Measurements from ENCODE around the gene ALDH1B1.

Gene ALDH1B1

DNA sequence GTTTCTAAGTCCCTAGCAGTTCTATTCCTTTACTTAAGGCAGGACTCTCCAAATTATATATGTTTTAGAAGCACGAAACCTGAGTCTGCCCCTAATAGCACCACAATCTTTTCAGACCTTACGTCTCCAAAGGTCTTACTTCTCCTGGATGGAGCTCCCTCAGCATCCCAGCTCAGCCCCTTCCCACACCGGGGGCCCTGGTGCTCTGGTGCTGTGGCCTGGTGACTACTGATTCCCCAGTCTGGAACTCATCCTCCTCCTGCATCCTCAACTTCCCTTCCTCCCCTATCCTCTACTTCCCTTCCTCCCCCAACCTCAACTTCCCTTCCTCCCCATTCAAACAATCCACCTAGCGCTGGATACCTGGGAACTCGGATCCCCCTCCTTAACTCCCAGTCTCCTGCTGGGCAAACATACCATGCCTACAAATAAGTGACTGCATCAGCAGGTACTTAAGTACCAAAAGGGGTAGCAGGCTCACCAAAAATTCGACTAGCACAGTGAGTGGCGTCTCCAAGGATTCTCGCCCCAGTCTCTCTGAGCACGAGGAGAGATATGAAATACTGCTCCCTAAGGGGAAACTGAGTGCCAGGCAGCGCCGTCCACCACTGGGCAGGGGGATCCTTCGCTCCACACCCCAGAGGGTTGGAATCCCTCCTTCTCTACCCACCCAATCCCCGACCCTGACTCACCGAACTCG is 30.9 kb downstream of the ALDH1B1 start:
- DNase-seq, result no peak
- in situ Hi-C loops (cut with MboI; ENCODE audit: low pct_unique_long_range_greater_than_20kb, low sequenced_read_pairs), result loop anchor here (25.0 kb wide), 1 partner anchor 264 kb away; no protein-coding TSS in a partner anchor

DNA sequence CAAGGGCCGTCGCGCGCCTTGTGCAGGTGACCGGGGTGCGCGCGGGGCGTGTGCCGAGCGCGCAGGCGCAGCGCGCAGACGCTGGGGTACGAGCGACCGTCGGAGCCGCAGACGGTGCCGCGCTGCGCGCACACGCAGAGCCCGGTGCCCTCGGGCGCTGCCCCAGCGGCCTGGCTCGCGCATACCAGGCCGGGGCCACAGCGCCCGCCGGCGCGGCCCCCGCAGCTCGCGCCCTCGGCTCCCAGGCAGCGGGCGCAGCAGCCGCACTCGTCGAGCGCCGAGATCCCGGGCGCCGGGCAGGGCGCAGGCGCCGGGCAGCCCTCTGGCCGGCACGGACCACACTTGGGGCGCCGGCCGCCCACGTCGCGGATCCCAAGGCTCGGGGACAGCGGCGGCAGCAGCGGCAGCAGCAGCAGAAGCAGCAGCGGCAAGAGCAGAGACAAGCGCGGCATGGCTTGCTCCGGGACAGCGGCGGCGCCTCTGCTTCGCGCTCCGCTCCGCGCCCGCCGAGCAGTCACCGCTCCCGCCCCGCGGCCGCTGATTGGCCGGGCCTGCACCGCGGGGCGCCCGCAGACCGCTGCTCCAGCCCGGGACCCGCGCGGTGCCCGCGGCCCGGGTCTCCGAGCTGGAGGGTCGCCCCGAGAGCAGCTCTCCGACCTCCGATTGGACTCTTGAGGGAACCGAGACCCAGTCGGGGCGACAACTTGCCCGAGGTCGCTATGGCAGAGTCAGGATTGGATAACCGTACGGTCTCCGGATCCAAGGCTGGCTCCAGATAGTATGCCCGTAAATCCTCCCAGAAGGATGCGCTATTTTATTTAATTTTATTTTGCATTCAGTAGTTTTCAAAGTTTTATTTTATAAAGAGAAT is 31.7 kb downstream of the ALDH1B1 start, which contains the start of gene IGFBPL1:
TSS of gene IGFBPL1 (minus strand) at position 482 of the 871 bp plus-strand sequence. CDS start at position 452, 30 bp downstream.
- no peak for DNase-seq
- in situ Hi-C loops (cut with MboI; ENCODE audit: low pct_unique_long_range_greater_than_20kb, low sequenced_read_pairs), result loop anchor here (25.0 kb wide), 1 partner anchor 263 kb away; no protein-coding TSS in a partner anchor

DNA sequence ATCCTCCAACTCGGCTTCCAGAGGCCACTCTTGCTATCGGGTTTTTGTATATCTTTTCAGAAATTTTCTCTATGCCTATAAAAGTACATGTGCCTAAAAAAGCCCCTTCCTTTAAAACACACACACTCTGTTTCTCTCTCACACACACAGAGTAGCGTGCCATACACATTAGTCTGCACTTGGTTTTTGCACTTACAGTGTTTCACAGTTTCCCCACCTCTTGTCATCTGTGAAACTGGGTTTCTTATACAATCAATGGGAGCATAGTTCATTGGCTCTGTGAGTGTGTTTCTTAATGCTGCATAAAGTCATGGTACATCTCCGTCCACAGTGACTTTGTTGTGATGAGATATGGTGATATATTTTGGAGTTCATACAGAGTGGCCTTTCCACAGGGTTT is 32.4 kb downstream of the ALDH1B1 start:
- no peak for DNase-seq
- in situ Hi-C loops (cut with MboI; ENCODE audit: low pct_unique_long_range_greater_than_20kb, low sequenced_read_pairs), result loop anchor here (25.0 kb wide), 1 partner anchor 262 kb away; no protein-coding TSS in a partner anchor

DNA sequence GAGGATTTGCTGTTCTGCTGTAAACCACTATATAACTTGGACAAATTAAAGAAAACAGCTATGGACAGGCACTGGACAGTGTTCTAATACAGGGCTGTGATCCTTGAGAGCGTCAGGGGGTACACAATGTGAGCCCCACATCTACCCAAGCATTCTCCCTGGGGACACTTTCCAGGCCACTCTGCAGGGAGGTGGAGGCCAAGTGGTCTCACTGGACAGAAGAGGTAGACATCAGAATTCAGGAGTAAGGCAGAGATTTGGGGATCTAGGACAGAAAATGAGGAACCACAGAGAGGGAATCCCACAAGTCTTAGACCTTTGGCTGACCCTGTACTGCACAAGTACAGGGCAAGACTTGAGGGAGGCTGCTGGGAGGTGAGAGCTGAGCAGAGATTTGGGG is 35.6 kb downstream of the ALDH1B1 start:
- DNase-seq, result no peak
- in situ Hi-C loops (cut with MboI; ENCODE audit: low pct_unique_long_range_greater_than_20kb, low sequenced_read_pairs), result no loop called here

DNA sequence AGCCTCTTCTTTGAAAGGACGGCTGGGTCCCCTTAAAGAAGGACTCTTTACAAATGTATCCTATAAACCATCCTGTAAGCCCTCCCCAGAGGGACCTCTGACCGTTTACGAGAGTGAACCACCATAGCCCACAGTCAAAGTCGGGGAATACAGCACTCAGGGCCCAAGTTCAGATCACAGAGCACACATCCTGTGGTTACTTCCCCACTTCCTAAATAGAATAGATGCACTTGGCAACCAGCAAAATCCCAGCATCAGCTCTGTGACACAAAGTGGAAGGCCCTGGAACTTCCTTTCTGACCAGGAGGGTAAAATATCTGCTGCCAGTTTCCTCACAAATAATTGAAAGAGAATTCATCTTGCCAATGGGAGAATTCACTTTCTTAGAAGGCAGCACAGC is 38.6 kb downstream of the ALDH1B1 start:
- in situ Hi-C loops (cut with MboI; ENCODE audit: low pct_unique_long_range_greater_than_20kb, low sequenced_read_pairs), result no loop called here
- peak; percentile 29 for DNase-seq

DNA sequence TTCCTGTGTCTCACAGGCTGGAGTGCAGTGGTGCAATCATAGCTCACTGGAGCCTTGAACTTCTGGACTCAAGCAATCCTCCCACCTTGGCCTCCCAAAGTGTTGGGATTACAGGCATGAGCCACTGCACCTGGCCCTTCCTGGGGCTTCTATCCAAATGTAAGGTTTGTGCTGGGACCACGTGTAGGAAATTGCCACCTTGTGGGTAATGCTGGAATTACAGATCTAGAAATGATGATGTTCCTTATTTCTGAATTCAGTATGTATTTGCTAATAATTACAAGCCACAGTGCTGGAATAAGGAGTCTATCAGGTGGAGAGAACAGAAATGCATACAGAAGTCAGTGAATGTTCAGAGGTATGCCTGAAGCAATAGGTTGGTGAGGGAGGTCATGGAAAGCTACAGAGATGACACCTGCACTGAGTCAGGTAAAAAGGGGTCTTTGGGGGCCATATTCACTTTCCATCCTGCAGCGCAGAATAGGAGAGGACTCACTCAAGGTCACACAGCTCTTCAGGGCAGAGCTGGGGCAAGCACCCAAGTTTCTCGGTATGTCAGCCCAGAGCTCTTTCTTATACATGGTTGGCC is 40.5 kb downstream of the ALDH1B1 start:
- in situ Hi-C loops (cut with MboI; ENCODE audit: low pct_unique_long_range_greater_than_20kb, low sequenced_read_pairs), result no loop called here
- peak; percentile 49 for DNase-seq

DNA sequence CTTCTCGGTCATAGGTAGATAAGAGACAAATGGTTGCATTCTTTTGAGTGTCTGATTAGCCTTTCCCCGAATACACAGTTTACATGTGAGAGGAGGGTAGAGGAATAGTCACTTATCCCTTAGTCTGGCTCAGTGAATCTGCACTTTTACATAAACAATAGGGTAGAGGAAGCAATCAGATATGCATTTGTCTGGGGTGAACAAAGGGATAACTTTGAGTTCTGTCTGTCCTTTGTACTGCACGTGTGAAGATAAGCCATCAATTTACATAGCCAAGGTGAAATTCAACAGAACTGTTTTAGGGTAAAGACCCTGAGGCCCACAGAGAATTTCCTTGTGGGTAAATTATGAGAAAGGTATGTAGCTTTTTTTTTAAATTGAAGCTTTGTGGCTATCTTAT is 41.9 kb downstream of the ALDH1B1 start:
- in situ Hi-C loops (cut with MboI; ENCODE audit: low pct_unique_long_range_greater_than_20kb, low sequenced_read_pairs), result no loop called here
- DNase-seq, result no peak

DNA sequence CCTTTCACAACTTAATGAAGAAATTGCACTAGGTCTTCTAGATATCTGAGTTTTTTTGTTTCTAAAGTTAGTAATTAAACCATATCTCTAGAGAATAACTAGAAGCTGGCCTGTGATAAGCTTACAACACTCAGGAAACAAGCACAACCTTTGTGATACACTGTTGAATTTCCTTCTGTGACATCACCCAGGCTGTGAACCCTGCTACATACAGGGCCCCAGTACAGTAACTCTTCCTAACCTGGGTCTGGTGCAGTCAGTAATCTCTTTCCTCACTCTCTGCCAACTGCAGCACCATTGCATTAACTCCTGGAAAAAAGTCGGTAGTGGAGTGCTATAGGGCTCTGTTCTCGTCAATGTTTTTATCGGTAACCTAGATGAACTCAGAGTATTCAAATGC is 42.4 kb downstream of the ALDH1B1 start:
- in situ Hi-C loops (cut with MboI; ENCODE audit: low pct_unique_long_range_greater_than_20kb, low sequenced_read_pairs), result no loop called here
- DNase-seq, result no peak

DNA sequence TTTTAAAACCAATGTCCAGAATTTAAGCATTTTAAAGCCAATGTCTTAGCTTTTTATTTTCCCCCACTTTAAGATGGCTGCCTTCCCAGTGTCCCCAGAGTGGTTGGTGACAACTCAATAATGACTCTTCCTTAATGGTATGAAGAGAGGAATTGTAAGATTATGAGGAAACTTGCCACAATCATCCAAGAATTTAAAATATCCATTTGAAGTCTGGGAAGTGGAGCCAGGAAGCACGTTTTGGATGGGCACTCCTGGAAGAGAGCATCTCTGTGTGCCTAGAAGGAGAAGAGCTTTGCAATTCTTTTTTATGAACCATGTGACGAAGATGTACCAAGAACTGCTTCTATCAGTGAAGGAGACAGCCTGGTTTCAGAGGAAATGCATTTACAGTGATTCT is 43.0 kb downstream of the ALDH1B1 start:
- DNase-seq, result no peak
- in situ Hi-C loops (cut with MboI; ENCODE audit: low pct_unique_long_range_greater_than_20kb, low sequenced_read_pairs), result no loop called here

DNA sequence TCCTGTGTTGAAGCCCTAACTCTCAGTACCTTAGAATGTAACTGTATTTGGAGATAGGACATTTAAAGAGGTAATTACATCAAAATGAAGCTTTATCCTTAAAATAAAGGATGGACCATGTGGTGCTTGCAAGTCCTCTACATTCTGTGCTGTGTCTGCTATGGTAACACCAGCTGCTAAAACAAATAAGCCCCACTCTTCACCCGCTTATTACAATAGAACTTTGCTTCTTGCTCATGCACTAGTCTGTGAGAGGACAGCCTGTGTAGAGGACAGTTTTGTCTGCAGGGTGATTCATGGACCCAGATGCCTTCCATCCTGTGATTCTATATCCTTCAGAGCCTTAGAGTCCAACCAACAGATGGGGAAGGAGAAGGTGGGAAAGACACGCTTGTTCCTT is 44.2 kb downstream of the ALDH1B1 start:
- no peak for DNase-seq
- in situ Hi-C loops (cut with MboI; ENCODE audit: low pct_unique_long_range_greater_than_20kb, low sequenced_read_pairs), result no loop called here

DNA sequence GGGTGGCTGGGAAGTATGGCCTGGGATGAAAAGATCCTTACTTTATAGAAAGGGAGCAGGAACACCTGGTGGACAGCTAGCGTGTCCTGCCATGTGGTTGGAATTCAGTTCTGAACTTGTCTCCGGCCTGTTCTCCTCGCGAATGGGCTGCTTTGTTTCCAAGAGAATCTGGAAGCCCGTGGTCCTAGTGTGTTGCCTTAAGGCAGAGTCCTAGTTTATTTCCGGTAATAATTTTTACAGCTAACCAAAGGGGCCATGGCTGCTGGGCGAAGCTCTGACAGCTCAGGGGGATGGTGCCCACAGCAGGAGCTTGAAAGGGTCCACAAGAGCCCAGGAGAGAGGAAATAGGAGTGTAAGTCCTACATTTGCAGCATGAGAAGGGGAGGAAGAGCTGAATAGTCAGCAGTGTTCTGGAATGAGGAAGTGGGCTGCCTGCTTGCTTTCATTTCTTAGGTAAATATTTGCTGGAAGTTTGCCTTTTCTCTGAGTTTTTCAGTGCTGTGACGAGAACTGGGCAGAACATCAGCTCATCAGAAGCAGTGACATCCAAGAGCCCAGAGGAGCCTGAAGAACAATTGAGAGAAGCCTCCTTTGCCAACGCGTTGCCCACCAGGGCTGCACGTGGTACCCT is 44.8 kb downstream of the ALDH1B1 start:
- in situ Hi-C loops (cut with MboI; ENCODE audit: low pct_unique_long_range_greater_than_20kb, low sequenced_read_pairs), result no loop called here
- no peak for DNase-seq

DNA sequence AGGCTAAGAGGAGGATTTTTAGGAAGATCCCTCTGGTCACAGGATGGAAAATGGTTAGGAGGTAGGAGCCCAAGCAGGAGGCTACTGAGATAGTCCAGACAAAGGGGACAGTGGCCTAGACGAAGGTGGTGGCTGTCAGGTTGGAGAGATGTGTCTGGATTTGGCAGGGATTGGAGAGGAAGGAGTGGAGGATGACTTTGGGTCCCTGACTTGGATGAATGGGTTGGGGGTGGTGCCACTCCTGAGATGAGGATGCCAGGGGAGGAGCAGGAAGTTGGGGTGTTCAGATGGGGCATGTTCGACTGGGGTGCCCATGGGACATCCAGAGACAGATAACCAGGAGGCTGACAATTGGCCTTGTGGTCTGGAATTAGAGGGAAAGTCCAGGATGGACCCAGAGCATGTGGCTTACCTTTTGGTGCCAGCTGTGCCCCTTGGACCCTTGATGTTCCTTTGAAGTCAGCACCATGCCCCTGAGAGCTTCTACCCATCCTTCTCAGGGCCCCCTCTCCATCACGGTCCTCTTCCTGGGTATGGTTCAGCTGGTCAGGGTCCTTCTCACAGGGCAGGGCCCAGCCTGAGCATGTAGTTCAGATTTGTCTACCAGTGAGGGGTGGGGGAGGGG is 46.9 kb downstream of the ALDH1B1 start:
- DNase-seq, result no peak
- in situ Hi-C loops (cut with MboI; ENCODE audit: low pct_unique_long_range_greater_than_20kb, low sequenced_read_pairs), result no loop called here

DNA sequence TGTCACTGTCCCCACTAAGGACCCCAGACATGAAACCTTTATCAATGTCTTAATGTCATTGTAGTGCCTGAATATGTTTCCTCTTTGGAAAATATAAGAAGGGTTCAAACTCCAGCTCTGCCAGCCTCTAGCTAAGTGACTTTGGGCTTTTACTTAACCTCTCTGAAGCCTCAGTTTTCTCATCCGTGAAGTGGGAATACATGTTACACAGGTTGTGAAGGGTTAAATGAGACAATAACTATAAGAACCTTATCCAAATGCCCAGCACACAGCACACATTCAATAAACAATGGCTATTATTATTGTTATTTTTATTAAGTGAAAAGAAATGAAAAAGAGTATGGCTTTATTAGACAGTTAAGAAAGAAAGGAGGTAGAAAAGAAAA is 47.4 kb downstream of the ALDH1B1 start:
- in situ Hi-C loops (cut with MboI; ENCODE audit: low pct_unique_long_range_greater_than_20kb, low sequenced_read_pairs), result no loop called here
- no peak for DNase-seq

DNA sequence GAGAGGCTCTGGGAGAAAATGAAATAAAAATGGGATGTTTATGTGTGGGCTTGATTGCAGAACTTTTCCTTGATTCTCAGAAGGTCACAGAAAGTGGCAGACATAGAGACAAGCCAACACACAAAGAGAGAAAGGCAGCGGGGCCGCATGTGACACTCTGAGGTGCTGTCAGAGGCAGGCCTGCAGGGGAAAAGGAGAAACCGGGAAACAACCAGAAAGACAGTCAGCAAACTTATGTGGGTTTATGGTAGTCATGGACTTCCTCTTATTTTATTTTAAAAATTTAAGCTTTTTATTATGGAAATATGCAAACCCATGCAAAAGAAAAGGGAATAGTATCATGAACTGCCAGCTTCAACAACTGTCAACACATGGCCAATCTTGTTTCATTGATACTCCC is 48.0 kb downstream of the ALDH1B1 start:
- no peak for DNase-seq
- in situ Hi-C loops (cut with MboI; ENCODE audit: low pct_unique_long_range_greater_than_20kb, low sequenced_read_pairs), result no loop called here

DNA sequence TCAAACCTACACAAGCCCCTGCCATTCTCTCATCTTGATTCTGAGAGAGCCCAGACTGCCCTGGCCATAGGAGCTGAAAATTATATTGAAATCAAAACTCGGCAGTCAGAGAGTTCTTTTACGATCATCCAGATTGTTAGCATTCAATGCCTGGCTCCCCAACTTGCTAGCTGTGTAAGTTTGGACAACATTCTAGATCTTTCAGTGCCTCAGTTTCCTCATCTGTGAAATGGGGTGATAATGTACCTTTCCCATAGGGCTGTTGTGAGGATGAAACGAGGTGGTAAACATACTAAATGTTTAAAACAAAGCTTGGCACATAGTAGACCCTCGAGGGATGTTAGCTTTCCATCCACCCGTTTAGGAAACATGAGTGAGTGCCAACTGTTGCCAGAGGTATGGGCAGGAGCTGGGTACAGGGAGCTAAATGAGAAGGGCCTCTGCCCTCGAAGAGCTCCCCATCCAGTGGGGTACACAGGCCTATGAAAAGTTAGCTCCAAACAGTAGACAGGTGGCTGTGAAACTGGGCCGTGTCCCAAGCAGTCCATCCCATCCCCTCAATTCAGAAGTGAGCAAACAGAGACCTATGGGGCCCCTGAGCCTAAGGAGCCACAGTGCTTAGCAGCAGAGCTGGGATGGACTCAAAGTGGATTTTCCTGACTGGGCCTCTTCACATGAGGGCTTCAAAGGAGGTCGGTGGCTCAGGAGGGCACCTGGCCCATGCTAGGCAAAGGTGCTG is 49.0 kb downstream of the ALDH1B1 start:
- no peak for DNase-seq
- in situ Hi-C loops (cut with MboI; ENCODE audit: low pct_unique_long_range_greater_than_20kb, low sequenced_read_pairs), result no loop called here

DNA sequence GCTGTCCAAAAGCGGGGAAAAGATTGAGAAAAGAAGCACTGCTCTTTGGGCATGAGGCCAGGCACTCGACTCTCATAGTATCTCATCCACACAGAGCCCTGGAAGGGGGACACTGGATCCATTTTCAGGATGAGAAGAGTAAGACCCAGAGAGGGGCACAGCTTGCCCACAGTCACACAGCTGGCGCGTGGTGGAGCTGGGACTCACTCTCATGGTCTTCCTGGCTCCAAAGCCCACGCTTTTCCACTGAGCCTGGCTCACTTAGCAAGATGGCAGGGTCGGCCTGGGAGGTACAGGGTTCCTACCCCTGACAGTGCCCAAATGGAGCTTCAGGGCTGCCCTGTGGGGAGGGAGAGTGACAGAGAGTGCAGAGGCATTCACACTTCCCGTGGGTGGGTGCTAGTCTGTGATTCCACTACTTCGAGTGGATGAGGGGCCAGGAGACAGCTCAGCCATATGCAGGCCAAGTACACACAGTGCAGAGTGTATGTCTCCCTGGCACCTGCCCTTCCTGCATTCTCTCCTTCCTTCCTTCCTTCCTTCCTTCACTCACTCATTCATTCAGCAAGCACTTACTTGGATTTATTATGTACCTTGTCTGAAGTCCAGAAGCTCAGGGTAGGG is 50.1 kb downstream of the ALDH1B1 start:
- in situ Hi-C loops (cut with MboI; ENCODE audit: low pct_unique_long_range_greater_than_20kb, low sequenced_read_pairs), result no loop called here
- no peak for DNase-seq

DNA sequence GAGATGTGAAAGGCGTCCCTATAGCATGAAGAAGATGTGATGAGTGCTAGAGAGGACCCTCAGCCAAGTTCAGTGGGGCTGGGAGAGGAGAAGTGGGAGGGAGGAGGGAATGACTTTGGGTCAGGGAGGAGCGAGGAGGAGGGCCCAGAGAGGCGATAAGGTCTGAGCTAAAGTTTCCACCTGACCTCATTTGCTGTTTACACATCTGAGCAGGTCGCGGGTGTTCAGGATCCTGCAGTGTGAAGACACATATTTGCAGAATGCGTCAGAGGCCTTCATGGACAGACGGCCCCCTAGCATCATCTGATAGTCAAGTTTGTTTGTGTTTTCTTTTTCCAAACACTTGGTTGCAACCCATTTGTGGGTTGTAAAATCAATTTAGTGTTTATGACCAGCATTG is 50.7 kb downstream of the ALDH1B1 start:
- in situ Hi-C loops (cut with MboI; ENCODE audit: low pct_unique_long_range_greater_than_20kb, low sequenced_read_pairs), result no loop called here
- DNase-seq, result no peak

DNA sequence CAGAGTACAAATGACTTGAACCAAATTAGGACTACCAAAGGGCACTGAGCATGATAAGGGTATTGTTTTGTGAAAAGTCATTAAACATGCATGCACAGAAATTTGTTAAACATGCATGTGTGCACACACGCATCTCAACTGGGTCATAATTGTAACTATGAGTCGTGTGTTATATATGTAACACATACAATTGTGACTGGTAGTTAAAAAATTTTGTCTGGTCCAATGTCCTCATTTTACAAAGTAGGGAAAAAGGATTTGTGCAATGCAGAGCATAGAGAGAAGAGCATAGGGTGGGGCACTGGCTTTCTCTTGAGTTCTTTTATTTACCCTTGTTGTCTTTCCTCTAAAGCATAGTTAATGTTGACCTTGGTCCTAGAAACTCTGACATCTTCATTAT is 51.1 kb downstream of the ALDH1B1 start:
- DNase-seq, result no peak
- in situ Hi-C loops (cut with MboI; ENCODE audit: low pct_unique_long_range_greater_than_20kb, low sequenced_read_pairs), result no loop called here
